ENCODE measurements around the gene STEAP3.
"Not testable (repeated sequence)": the region's sequence is repeated elsewhere in the genome, so short reads cannot be mapped to it uniquely, and the experiment has no call there.

STEAP3 gene

GRCh38 chr2:119261493-119262225 is 38.0 kb downstream of the STEAP3 start:
- no peak for DNase-seq (ENCODE audit: low spot score)

- no peak for DNase-seq (ENCODE audit: low spot score)
Measured at GRCh38 chr2:119263025-119263424, 39.4 kb downstream of the STEAP3 start.

- DNase-seq (ENCODE audit: low spot score) = peak; percentile 71
Measured at GRCh38 chr2:119263656-119264055, 40.0 kb downstream of the STEAP3 start.

GRCh38 chr2:119264781-119265692 is 41.4 kb downstream of the STEAP3 start:
- no peak for DNase-seq (ENCODE audit: low spot score)

GRCh38 chr2:119265693-119266066 is 42.0 kb downstream of the STEAP3 start:
- no peak for DNase-seq (ENCODE audit: low spot score)

GRCh38 chr2:119266091-119266589 is 42.5 kb downstream of the STEAP3 start:
- no peak for DNase-seq (ENCODE audit: low spot score)

- DNase-seq (ENCODE audit: low spot score) = no peak
Measured at GRCh38 chr2:119267604-119268003, 44.0 kb downstream of the STEAP3 start.

GRCh38 chr2:119276864-119277263 is 53.2 kb downstream of the STEAP3 start:
- no peak for DNase-seq (ENCODE audit: low spot score)

- DNase-seq (ENCODE audit: low spot score) = not testable (repeated sequence)
Measured at GRCh38 chr2:119278385-119278784, 54.8 kb downstream of the STEAP3 start.

GRCh38 chr2:119278946-119279345 is 55.3 kb downstream of the STEAP3 start:
- DNase-seq (ENCODE audit: low spot score) = no peak

- no peak for DNase-seq (ENCODE audit: low spot score)
Measured at GRCh38 chr2:119279666-119280065, 56.0 kb downstream of the STEAP3 start.

- no peak for DNase-seq (ENCODE audit: low spot score)
Measured at GRCh38 chr2:119280680-119281079, 57.0 kb downstream of the STEAP3 start.

GRCh38 chr2:119282146-119282995 is 58.7 kb downstream of the STEAP3 start:
- DNase-seq (ENCODE audit: low spot score) = no peak

GRCh38 chr2:119282996-119283511 is 59.4 kb downstream of the STEAP3 start:
- DNase-seq (ENCODE audit: low spot score) = peak; percentile 90

- DNase-seq (ENCODE audit: low spot score) = peak; percentile 88
Measured at GRCh38 chr2:119283873-119284331, 60.3 kb downstream of the STEAP3 start.

- DNase-seq (ENCODE audit: low spot score) = no peak
Measured at GRCh38 chr2:119286661-119287060, 63.0 kb downstream of the STEAP3 start.

- no peak for DNase-seq (ENCODE audit: low spot score)
Measured at GRCh38 chr2:119288576-119288975, 64.9 kb downstream of the STEAP3 start.

GRCh38 chr2:119289093-119289492 is 65.5 kb downstream of the STEAP3 start:
- DNase-seq (ENCODE audit: low spot score) = peak; percentile 42

- DNase-seq (ENCODE audit: low spot score) = no peak
Measured at GRCh38 chr2:119289642-119290041, 66.0 kb downstream of the STEAP3 start.

- DNase-seq (ENCODE audit: low spot score) = peak; percentile 86
Measured at GRCh38 chr2:119290859-119291587, 67.4 kb downstream of the STEAP3 start.

GRCh38 chr2:119291588-119292167 is 68.0 kb downstream of the STEAP3 start:
- no peak for DNase-seq (ENCODE audit: low spot score)
